Transverse colon (tissue), 4 donors: ENCODE data around the gene DLG2. TPM values are rescaled to one million over a fixed set of nuclear protein-coding genes. Genes with fewer than 3 reads are reported as not detected.

Source experiments
- DNase-seq: peaks from one replicate; pipeline ENCODE4 v3.0.0-alpha.2; 2019
- H3K27ac ChIP-seq, 4 donors: fragments of 200-600 bp; sonication (generic); 2 replicates each; pipeline ENCODE4 v1.5.1; 2016 to 2018; ENCODE audit warnings: inconsistent platforms in 4 of 4
- H3K27me3 ChIP-seq: fragments of 200-600 bp; sonication (generic); 2 replicates; pipeline ENCODE4 v1.5.1; 2017; ENCODE audit warnings: inconsistent platforms
- H3K36me3 ChIP-seq, 4 donors: fragments of 200-600 bp; sonication (generic); 2 replicates each; pipeline ENCODE4 v1.5.1; 2017 to 2019; ENCODE audit warnings: inconsistent platforms in 4 of 4
- H3K4me1 ChIP-seq, 4 donors: fragments of 200-600 bp; sonication (generic); 2 replicates each; pipeline ENCODE4 v1.5.1; 2017 to 2020; ENCODE audit warnings: inconsistent platforms in 4 of 4
- H3K4me3 ChIP-seq, 4 donors: fragments of 200-600 bp; sonication (generic); 1 replicate in 1 of 4; 2 replicates in 3 of 4; pipeline versions ENCODE4 v1.5.1 to v1.6.1; 2017 to 2019; ENCODE audit warnings: inconsistent platforms in 4 of 4
- H3K9me3 ChIP-seq, 2 donors: fragments of 200-600 bp; sonication (generic); 2 replicates each; pipeline ENCODE4 v1.5.1; 2017 to 2019; ENCODE audit warnings: inconsistent platforms in 2 of 2
- EP300 ChIP-seq: sonication (generic); formaldehyde crosslinking; IDR thresholded peaks from one replicate; pipeline ENCODE4 v1.6.1; 2017; ENCODE audit warnings: antibody characterized with exemption, low read depth
- POLR2A ChIP-seq: fragments of 450-650 bp; IDR thresholded peaks from one replicate; pipeline ENCODE4 v1.6.1; 2016; ENCODE audit warnings: antibody characterized with exemption, mild to moderate bottlenecking, moderate library complexity
- POLR2AphosphoS5 ChIP-seq, 3 donors: sonication (generic); formaldehyde crosslinking; IDR thresholded peaks; one replicate each; pipeline ENCODE4 v1.6.1; 2016; ENCODE audit warnings: antibody characterized with exemption in 3 of 3
- WGBS, 2 donors: methylation state at CpG; one replicate each; pipeline ENCODE4 v1.1.5; 2018; ENCODE audit warnings: low coverage in 1 of 2; 5-methylcytosine and 5-hydroxymethylcytosine counted together
- in situ Hi-C, 4 donors: fragments of 200-750 bp; cut with MboI; loops; one replicate each; pipeline versions ENCODE4 v1.15.0 to v1.15.1; 2017; ENCODE audit warnings: low sequenced_read_pairs in 3 of 4, low pct_ligation_motif_present in 1 of 4, low pct_unique_long_range_greater_than_20kb in 1 of 4
- intact Hi-C: fragments of 100-400 bp; cut with DNase I; formaldehyde crosslinking; loops from one replicate; pipeline ENCODE4 v1.15.1; 2023; ENCODE audit warnings: low total_unique reads
- total RNA-seq, 4 donors: library from RNA; depleted of rRNA; stranded (reverse); fragments of >200 nt; gene quantifications; one replicate each; pipeline ENCODE4 v1.1.0, GENCODE V29; 2016
- TF ChIP-seq, protein P1 (sequence below), 5 experiments: fragments of 200-600 bp in 3 of 5; fragments of 450-650 bp in 2 of 5; sonication (generic) in 3 of 5; IDR thresholded peaks; 1 replicate in 2 of 5; 2 replicates in 3 of 5; pipeline ENCODE4 v1.5.1; 2016 to 2017; ENCODE audit warnings: antibody characterized with exemption in 5 of 5, inconsistent platforms in 3 of 5, mild to moderate bottlenecking in 2 of 5, moderate library complexity in 1 of 5

Gene DLG2
- total RNA-seq, 4 donors from 2014 or later = 1.9 to 28.3 (median 3.7) TPM

DNA sequence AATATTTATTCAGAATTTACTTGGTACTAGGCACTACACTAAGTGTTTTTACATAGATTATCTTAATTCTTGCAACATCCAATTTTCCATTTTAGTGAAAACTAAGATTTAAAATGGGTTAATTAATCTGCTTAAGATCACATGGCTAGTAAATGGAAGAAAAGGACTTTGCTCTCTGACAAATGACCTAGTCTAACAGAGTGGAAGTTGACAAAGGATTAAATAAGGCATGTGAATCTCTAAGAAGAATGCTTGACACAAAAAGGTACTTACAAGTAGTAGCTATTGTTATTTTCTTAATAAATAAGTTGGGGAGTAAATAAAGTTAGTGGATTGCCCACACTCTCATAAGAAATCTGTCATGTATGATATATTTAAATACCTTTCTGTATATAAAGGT, 584.8 kb downstream of the DLG2 start:
- no peak for DNase-seq
- Histone ChIP-seq H3K27me3 (no peaks in the 10 kb centered on the region), H3K9me3 (no peaks in the 10 kb centered on the region), H3K36me3 (no peaks in the 10 kb centered on the region), H3K27ac (no peak overlapping the region), H3K4me3 (no peak overlapping the region), H3K4me1 (peaks cover 0 to 19% (median 6%) of the 10 kb centered on the region in 4 donors)
- intact Hi-C loops = no loop called here
- no peak for TF ChIP-seq POLR2A
- TF ChIP-seq EP300 = no peak
- TF ChIP-seq POLR2AphosphoS5 (IDR thresholded peaks at IDR 0.05) = no peak
- TF ChIP-seq, protein P1, sequence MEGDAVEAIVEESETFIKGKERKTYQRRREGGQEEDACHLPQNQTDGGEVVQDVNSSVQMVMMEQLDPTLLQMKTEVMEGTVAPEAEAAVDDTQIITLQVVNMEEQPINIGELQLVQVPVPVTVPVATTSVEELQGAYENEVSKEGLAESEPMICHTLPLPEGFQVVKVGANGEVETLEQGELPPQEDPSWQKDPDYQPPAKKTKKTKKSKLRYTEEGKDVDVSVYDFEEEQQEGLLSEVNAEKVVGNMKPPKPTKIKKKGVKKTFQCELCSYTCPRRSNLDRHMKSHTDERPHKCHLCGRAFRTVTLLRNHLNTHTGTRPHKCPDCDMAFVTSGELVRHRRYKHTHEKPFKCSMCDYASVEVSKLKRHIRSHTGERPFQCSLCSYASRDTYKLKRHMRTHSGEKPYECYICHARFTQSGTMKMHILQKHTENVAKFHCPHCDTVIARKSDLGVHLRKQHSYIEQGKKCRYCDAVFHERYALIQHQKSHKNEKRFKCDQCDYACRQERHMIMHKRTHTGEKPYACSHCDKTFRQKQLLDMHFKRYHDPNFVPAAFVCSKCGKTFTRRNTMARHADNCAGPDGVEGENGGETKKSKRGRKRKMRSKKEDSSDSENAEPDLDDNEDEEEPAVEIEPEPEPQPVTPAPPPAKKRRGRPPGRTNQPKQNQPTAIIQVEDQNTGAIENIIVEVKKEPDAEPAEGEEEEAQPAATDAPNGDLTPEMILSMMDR (IDR thresholded peaks at IDR 0.05) = no peak
- in situ Hi-C loops = no loop called here

DNA sequence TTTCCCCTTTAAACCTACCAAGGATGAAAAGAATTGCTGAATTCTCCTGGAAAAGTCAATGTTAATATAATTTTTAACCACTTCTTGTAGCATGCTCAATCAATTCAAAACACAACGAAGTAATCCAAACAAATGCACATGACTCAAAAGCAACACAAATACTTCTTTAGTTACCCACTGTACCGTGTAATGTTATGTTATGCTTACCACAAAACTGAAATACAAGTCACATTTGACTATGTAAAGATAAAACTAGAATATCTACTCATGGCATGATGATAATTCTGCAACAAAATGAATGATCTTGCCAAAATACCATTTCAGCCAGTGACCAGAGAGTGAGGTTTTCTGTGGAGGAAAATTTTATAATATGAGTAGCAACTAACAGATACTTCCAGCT, 587.0 kb downstream of the DLG2 start:
- TF ChIP-seq POLR2AphosphoS5 (IDR thresholded peaks at IDR 0.05) = no peak
- TF ChIP-seq, protein P1 (IDR thresholded peaks at IDR 0.05) = no peak
- TF ChIP-seq POLR2A = no peak
- TF ChIP-seq EP300 = no peak
- Histone ChIP-seq H3K4me3 (no peak overlapping the region), H3K27ac (no peak overlapping the region), H3K4me1 (peaks cover 0 to 19% (median 6%) of the 10 kb centered on the region in 4 donors), H3K9me3 (no peaks in the 10 kb centered on the region), H3K27me3 (no peaks in the 10 kb centered on the region), H3K36me3 (no peaks in the 10 kb centered on the region)
- intact Hi-C loops (no loop called here), in situ Hi-C loops (no loop called here)
- WGBS, 2 donors = 40 to 55% methylated on average over 2 of the region's 2 CpGs
- no peak for DNase-seq

DNA sequence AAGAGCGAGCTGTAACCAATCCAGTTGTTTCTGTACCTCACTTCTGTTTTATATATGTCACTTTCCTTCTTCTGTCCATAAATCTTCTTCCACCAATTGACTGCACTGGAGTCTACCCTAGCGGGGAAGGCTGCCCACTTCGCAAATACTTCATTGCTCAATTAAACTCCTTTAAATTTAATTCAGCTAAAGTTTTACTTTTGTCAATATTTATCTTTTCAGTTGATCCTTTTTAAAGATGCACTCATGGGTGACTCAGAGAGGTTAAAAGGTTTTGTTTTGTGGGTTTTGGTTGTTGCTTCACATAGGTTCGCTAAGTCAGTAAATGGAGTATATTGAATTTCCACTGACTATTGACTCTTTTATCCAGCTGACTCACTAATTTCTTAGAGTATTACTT, 597.2 kb downstream of the DLG2 start:
- in situ Hi-C loops = no loop called here
- no peaks in the 10 kb centered on the region for H3K36me3 ChIP-seq
- no peak overlapping the region for H3K27ac ChIP-seq
- no peaks in the 10 kb centered on the region for H3K4me1 ChIP-seq
- no peak for TF ChIP-seq POLR2A
- TF ChIP-seq POLR2AphosphoS5 (IDR thresholded peaks at IDR 0.05) = no peak
- TF ChIP-seq EP300 = no peak
- TF ChIP-seq, protein P1 (IDR thresholded peaks at IDR 0.05) = no peak
- 55 to 73% methylated on average over 3 to 4 of the region's 4 CpGs for WGBS, 2 donors
- no peaks in the 10 kb centered on the region for H3K27me3 ChIP-seq
- DNase-seq = no peak
- no peaks in the 10 kb centered on the region for H3K9me3 ChIP-seq
- no peak overlapping the region for H3K4me3 ChIP-seq
- intact Hi-C loops = no loop called here

DNA sequence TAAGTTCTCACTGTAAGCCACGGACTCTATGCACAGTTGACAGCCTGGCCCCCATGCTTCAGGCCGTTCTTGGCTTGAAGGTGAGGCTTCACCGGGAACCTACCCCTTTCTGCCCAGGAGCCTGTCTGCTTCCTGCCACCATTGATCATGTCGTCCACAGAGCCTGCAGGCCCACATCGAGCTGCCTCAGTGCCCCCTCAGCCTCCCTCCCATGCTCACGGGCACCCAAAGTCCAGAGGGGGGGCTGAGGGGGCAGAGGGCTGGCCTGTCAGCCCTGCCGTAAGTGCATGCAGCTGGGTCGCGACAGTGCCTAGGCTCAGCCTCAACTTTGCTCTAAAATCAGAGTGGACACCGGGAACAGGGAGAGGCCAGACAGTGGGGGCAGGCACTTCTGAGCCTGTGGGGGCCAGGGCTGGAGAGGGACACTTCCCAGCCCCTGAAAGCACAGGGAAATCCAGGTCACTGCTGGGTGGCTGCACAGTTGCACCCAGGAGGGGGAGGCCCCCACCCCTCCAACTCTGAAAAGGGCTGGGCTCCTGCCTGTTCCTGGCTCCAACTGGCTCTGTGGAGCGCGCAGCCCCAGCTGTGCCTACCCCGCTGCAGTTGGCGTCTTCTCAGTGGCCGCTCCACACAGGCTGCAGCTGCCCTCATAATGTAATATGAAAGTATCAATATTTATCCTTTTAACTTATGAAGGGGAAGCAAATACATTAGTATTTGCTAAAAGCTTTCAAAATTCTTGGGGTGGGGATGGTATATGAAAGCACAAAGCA, 598.6 kb downstream of the DLG2 start:
- intact Hi-C loops = no loop called here
- 90 to 94% methylated on average over 2 to 14 of the region's 15 CpGs for WGBS, 2 donors
- TF ChIP-seq EP300 = no peak
- TF ChIP-seq POLR2AphosphoS5 (IDR thresholded peaks at IDR 0.05) = no peak
- TF ChIP-seq, protein P1 (IDR thresholded peaks at IDR 0.05) = no peak
- TF ChIP-seq POLR2A = no peak

More for the DNA sequence above, 598.6 kb downstream of the DLG2 start:
- H3K36me3 ChIP-seq = no peaks in the 10 kb centered on the region
- no peak overlapping the region for H3K27ac ChIP-seq
- H3K4me1 ChIP-seq = no peaks in the 10 kb centered on the region
- H3K4me3 ChIP-seq = no peak overlapping the region
- in situ Hi-C loops = no loop called here
- DNase-seq = no peak
- no peaks in the 10 kb centered on the region for H3K9me3 ChIP-seq
- H3K27me3 ChIP-seq = no peaks in the 10 kb centered on the region
